ENCODE results near the gene AMH. TPM values are rescaled to one million over a fixed set of nuclear protein-coding genes. Genes with fewer than 3 reads are reported as not detected.
A peak's percentile ranks its signal among the peaks of the same experiment; 100 is the strongest.

The AMH gene
- polyA plus RNA-seq, 2 of the 4 experiments (the other 2 are of a cell fraction), result 3.0 to 12.0 TPM

DNA sequence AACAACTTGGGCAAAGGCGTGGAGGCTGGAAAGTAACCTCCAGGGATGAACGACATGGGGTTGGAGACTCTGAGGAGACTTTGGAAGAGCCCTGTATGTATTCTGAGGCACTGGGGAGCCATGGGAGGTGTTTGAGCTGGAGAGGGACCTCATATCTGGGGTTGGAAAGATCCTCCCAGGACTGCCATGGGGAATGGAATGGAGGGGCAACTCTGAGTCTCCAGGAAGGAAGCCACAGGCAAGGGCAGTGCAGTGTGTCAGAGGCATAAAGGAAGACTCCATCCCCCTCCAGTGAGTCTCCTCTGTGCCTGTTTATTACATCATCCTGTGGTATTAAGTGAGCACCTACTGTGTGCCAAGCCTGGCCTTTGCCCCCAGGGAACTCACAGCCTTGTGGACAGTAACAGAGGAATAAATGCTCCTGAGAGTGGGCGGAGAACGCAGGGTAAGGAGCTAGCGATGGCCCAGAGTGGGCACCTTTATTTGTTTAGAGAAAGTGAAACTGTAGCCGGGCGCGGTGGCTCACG is 25.1 kb downstream of the AMH start:
- H3K9me3 ChIP-seq, result no peaks in the 10 kb centered on the region
- no peak for ATAC-seq
- ChIA-PET POLR2A (no interaction called here), CTCF (interaction anchor here (0.8 to 3.2 kb wide), 18 partner anchors 9 to 339 kb away, joined by 3 to 25 read pairs (median 4); no protein-coding TSS in a partner anchor)
- peaks cover 20% of the 10 kb centered on the region for H3K4me1 ChIP-seq
- no peak for DNase-seq (ENCODE audit: low read depth in 1 of 2, low spot score in 1 of 2)
- peak overlapping the region; percentile 34; the same call in 1 of the 3 replicates for H3K4me3 ChIP-seq
- H3K4me2 ChIP-seq, result peak overlapping the region; percentile 92
- WGBS (ENCODE audit: missing lambda C conversion rate), result 91% methylated on average over 9 of the region's 9 CpGs
- H3K27ac ChIP-seq, result peak overlapping the region in 1 of 2 experiments; percentile 84; a peak in 3 of 6 replicates
- TF ChIP-seq ZNF302 (CRISPR knock-in tag; IDR thresholded peaks at IDR 0.05) (no peak), ZFP36 (IDR thresholded peaks at IDR 0.05; ENCODE audit: borderline replicate concordance, partially characterized antibody) (peak; percentile 61)
- no peak for FAIRE-seq

DNA sequence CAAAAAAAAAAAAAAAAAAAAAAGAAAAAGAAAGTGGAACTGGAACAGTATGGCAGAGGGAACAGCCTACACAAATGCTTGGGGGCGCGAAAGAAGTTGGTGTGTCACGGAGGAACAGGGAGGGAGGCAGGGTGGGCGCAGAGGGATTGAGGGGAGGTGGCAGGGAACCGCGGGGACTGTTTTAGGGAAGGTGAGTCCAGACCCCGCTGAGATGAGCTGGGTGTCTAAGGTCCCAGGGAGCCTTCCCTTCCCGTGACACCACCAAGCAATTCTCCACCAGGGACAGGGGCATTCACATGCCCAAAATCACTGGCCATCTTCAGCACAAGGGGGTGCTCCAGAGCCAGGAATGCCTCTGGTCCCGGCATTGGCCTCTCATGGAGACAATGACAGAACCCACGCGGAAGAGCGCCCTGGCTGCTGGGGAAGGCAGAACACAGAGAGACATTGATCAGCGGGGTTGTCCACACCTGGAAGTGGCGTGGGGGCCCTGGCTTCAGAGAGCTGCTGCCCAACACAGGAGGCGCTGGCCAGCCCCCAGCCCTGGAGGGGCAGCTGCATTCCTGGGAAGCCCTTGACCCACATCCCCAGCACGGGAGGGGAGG is 25.9 kb downstream of the AMH start:
- H3K4me2 ChIP-seq, result no peak overlapping the region
- H3K4me3 ChIP-seq, result no peak overlapping the region
- DNase-seq (ENCODE audit: low read depth in 1 of 2, low spot score in 1 of 2), result peak; percentile 68 to 69
- ATAC-seq, result peak; percentile 46 to 59; a peak in 5 of 6 replicates
- ChIA-PET POLR2A (interaction anchor here (0.6 kb wide), 1 partner anchor 203 kb away, joined by 5 read pairs; no protein-coding TSS in a partner anchor), CTCF (interaction anchor here (0.6 to 3.2 kb wide), 13 partner anchors 10 to 339 kb away, joined by 3 to 25 read pairs (median 4); partner anchors contain the start of gene PLEKHJ1)
- no peak overlapping the region for H3K27ac ChIP-seq
- no peaks in the 10 kb centered on the region for H3K9me3 ChIP-seq
- no peak for FAIRE-seq
- peak; percentile 49 to 70; a peak in 4 of 5 replicates for TF ChIP-seq RAD21 (conservative IDR thresholded peaks at IDR 0.05 in 1 of 2, IDR thresholded peaks at IDR 0.05 in 1 of 2)
- peak; percentile 35; the same call in 2 of the 3 replicates for TF ChIP-seq SMC3 (IDR thresholded peaks at IDR 0.05)
- TF ChIP-seq, protein P1, sequence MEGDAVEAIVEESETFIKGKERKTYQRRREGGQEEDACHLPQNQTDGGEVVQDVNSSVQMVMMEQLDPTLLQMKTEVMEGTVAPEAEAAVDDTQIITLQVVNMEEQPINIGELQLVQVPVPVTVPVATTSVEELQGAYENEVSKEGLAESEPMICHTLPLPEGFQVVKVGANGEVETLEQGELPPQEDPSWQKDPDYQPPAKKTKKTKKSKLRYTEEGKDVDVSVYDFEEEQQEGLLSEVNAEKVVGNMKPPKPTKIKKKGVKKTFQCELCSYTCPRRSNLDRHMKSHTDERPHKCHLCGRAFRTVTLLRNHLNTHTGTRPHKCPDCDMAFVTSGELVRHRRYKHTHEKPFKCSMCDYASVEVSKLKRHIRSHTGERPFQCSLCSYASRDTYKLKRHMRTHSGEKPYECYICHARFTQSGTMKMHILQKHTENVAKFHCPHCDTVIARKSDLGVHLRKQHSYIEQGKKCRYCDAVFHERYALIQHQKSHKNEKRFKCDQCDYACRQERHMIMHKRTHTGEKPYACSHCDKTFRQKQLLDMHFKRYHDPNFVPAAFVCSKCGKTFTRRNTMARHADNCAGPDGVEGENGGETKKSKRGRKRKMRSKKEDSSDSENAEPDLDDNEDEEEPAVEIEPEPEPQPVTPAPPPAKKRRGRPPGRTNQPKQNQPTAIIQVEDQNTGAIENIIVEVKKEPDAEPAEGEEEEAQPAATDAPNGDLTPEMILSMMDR (IDR thresholded peaks at IDR 0.05), result peak; percentile 40; the same call in 2 of the 3 replicates
- TF ChIP-seq, protein P2, sequence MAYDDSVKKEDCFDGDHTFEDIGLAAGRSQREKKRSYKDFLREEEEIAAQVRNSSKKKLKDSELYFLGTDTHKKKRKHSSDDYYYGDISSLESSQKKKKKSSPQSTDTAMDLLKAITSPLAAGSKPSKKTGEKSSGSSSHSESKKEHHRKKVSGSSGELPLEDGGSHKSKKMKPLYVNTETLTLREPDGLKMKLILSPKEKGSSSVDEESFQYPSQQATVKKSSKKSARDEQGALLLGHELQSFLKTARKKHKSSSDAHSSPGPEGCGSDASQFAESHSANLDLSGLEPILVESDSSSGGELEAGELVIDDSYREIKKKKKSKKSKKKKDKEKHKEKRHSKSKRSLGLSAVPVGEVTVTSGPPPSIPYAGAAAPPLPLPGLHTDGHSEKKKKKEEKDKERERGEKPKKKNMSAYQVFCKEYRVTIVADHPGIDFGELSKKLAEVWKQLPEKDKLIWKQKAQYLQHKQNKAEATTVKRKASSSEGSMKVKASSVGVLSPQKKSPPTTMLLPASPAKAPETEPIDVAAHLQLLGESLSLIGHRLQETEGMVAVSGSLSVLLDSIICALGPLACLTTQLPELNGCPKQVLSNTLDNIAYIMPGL (CRISPR knock-in tag; IDR thresholded peaks at IDR 0.05; ENCODE audit: borderline replicate concordance), result no peak
- 75% methylated on average over 14 of the region's 16 CpGs for whole genome bisulfite sequencing (ENCODE audit: missing lambda C conversion rate)
- H3K4me1 ChIP-seq, result peaks cover 20% of the 10 kb centered on the region

DNA sequence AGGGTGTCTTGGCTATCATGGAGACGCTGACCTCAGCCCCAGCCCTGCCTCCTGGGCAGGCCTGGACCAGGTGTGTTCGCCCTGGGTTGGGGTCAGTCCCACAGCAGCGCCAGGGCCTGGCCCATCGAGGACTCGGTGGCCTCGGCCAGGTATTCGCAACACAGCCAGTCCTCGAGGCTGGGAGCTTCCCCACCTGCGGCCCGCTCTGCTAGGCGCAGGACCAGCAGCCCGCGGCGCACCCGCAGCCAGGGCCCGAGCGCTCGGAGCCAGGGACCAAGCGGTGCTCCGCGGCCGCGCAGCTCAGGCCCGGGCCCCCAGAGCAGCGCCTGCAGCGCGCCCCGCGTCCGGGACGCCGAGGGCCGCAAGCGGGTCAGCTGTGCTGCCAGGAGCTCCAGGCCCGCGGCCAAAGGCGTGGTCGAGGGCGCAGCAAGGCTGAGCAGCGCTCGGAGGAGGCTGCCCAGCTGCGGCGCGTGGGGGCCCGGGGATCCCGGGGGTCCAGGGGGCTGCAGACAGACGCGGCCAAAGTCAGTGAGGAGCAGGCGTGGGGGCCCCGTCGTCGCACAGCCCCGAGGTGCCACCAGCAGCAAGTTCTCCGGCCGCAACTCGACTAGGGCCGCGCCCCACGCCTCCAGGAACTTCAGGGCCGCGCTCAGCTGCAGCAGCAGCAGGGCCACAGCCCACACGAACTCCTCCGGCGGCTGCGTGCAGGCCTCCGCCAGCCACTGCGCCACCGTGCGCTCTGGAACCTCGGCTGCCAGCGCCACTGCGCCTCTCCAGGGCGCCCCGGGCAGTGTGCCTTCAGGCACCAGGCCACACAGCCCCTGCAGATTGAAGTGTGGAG is 26.7 kb downstream of the AMH start:
- no peak for ATAC-seq
- H3K27ac ChIP-seq, result no peak overlapping the region
- WGBS (ENCODE audit: missing lambda C conversion rate), result 83% methylated on average over 1 of the region's 74 CpGs
- TF ChIP-seq, protein P3, sequence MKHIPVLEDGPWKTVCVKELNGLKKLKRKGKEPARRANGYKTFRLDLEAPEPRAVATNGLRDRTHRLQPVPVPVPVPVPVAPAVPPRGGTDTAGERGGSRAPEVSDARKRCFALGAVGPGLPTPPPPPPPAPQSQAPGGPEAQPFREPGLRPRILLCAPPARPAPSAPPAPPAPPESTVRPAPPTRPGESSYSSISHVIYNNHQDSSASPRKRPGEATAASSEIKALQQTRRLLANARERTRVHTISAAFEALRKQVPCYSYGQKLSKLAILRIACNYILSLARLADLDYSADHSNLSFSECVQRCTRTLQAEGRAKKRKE (CRISPR knock-in tag; IDR thresholded peaks at IDR 0.05; ENCODE audit: low read depth), result no peak
- TF ChIP-seq, protein P4, sequence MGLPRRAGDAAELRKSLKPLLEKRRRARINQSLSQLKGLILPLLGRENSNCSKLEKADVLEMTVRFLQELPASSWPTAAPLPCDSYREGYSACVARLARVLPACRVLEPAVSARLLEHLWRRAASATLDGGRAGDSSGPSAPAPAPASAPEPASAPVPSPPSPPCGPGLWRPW (IDR thresholded peaks at IDR 0.05), result no peak
- TF ChIP-seq NR3C1 (IDR thresholded peaks at IDR 0.05) (no peak), CEBPB (IDR thresholded peaks at IDR 0.05) (no peak), KDM5A (IDR thresholded peaks at IDR 0.05) (no peak), TFCP2L1 (CRISPR knock-in tag; IDR thresholded peaks at IDR 0.05) (no peak), ZSCAN20 (CRISPR knock-in tag; IDR thresholded peaks at IDR 0.05) (no peak), ESRRA (IDR thresholded peaks at IDR 0.05; ENCODE audit: borderline replicate concordance, low read length) (no peak), RNF2 (IDR thresholded peaks at IDR 0.05; ENCODE audit: borderline replicate concordance, low read depth) (no peak), NPAS2 (CRISPR knock-in tag; IDR thresholded peaks at IDR 0.05; ENCODE audit: borderline replicate concordance) (no peak), RFX5 (IDR thresholded peaks at IDR 0.05) (no peak)
- TF ChIP-seq, protein P2 (CRISPR knock-in tag; IDR thresholded peaks at IDR 0.05; ENCODE audit: borderline replicate concordance), result no peak
- TF ChIP-seq, protein P5, sequence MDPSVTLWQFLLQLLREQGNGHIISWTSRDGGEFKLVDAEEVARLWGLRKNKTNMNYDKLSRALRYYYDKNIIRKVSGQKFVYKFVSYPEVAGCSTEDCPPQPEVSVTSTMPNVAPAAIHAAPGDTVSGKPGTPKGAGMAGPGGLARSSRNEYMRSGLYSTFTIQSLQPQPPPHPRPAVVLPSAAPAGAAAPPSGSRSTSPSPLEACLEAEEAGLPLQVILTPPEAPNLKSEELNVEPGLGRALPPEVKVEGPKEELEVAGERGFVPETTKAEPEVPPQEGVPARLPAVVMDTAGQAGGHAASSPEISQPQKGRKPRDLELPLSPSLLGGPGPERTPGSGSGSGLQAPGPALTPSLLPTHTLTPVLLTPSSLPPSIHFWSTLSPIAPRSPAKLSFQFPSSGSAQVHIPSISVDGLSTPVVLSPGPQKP (IDR thresholded peaks at IDR 0.05; ENCODE audit: low read depth, low read length), result no peak
- TF ChIP-seq, protein P6, sequence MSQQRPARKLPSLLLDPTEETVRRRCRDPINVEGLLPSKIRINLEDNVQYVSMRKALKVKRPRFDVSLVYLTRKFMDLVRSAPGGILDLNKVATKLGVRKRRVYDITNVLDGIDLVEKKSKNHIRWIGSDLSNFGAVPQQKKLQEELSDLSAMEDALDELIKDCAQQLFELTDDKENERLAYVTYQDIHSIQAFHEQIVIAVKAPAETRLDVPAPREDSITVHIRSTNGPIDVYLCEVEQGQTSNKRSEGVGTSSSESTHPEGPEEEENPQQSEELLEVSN (IDR thresholded peaks at IDR 0.05; ENCODE audit: borderline replicate concordance, low read depth), result no peak

More for the DNA sequence above, 26.7 kb downstream of the AMH start:
- no peaks in the 10 kb centered on the region for H3K9me3 ChIP-seq
- H3K4me2 ChIP-seq, result no peak overlapping the region
- ChIA-PET POLR2A (no interaction called here), CTCF (interaction anchor here (0.6 to 3.2 kb wide), 10 partner anchors 10 to 116 kb away, joined by 3 to 25 read pairs (median 4); partner anchors contain the start of gene PLEKHJ1)
- no peak for DNase-seq (ENCODE audit: low read depth in 1 of 2, low spot score in 1 of 2)
- peaks cover 20% of the 10 kb centered on the region for H3K4me1 ChIP-seq
- FAIRE-seq, result no peak
- no peak overlapping the region for H3K4me3 ChIP-seq

Measured in A549 (cell line).